ENCODE results near the gene CD8A. TPM values are rescaled to one million over a fixed set of nuclear protein-coding genes. Genes with fewer than 3 reads are reported as not detected.

The CD8A gene
- total and polyA plus RNA-seq, 4 experiments from 2014 or later = 0.47 to 1.9 (median 1.0) TPM

GRCh38 chr2:86786001-86786536, 4.6 kb downstream of the CD8A start:
- H3K27ac Mint-ChIP-seq = peak overlapping the region in 1 of 7 donors; percentile 33
- ChIA-PET POLR2A (ENCODE audit: partially characterized antibody) (interaction anchor here (0.6 kb wide), 1 partner anchor 17 kb away, joined by 3 read pairs; no protein-coding TSS in a partner anchor), CTCF (ENCODE audit: partially characterized antibody) (no interaction called here)
- H3K27me3 ChIP-seq (ENCODE audit: insufficient read depth, low read length) = peaks cover 3% of the 10 kb centered on the region
- no peak for DNase-seq
- H3K9me3 ChIP-seq (ENCODE audit: control insufficient read depth in 1 of 2, low read length in 2 of 2) = no peaks in the 10 kb centered on the region
- peaks cover 5 to 24% (median 9%) of the 10 kb centered on the region in 4 donors for H3K4me1 Mint-ChIP-seq
- intact Hi-C loops (cut with micrococcal nuclease) = no loop called here
- H3K36me3 ChIP-seq (ENCODE audit: insufficient read depth, low read length) = no peaks in the 10 kb centered on the region
- peaks cover 11% of the 10 kb centered on the region for H3K4me1 ChIP-seq (ENCODE audit: insufficient read depth, low read length)
- H3K27me3 Mint-ChIP-seq = peaks cover 20% of the 10 kb centered on the region in 2 donors
- H3K27ac ChIP-seq (ENCODE audit: low read depth, low read length) = no peak overlapping the region
- no peak overlapping the region for H3K4me3 ChIP-seq (ENCODE audit: low read length in 2 of 2)
- H3K4me3 Mint-ChIP-seq = peak overlapping the region in 1 of 8 donors; percentile 1
- H3K9me3 Mint-ChIP-seq = peaks cover 0 to 4% (median 0%) of the 10 kb centered on the region in 8 donors
- no peaks in the 10 kb centered on the region for H3K36me3 Mint-ChIP-seq

GRCh38 chr2:86785456-86785855, 5.3 kb downstream of the CD8A start:
- H3K4me1 Mint-ChIP-seq = peaks cover 3 to 20% (median 6%) of the 10 kb centered on the region in 4 donors
- peak overlapping the region in 2 of 7 donors; percentile 33 to 63 for H3K27ac Mint-ChIP-seq
- intact Hi-C loops (cut with micrococcal nuclease) = no loop called here

GRCh38 chr2:86783615-86784339, 6.9 kb downstream of the CD8A start:
- H3K4me1 ChIP-seq (ENCODE audit: insufficient read depth, low read length) = no peaks in the 10 kb centered on the region
- Mint-ChIP-seq H3K36me3 (no peaks in the 10 kb centered on the region), H3K4me1 (peaks cover 0 to 15% (median 1%) of the 10 kb centered on the region in 4 donors), H3K27me3 (peaks cover 10 to 12% of the 10 kb centered on the region in 2 donors), H3K9me3 (peaks cover 0 to 4% (median 0%) of the 10 kb centered on the region in 8 donors), H3K27ac (peak overlapping the region in 1 of 7 donors; percentile 34), H3K4me3 (no peak overlapping the region)
- H3K27ac ChIP-seq (ENCODE audit: low read depth, low read length) = no peak overlapping the region
- DNase-seq = no peak
- H3K9me3 ChIP-seq (ENCODE audit: control insufficient read depth in 1 of 2, low read length in 2 of 2) = no peaks in the 10 kb centered on the region
- POLR2A ChIA-PET (ENCODE audit: partially characterized antibody) = no interaction called here
- H3K4me3 ChIP-seq (ENCODE audit: low read length in 2 of 2) = no peak overlapping the region
- H3K27me3 ChIP-seq (ENCODE audit: insufficient read depth, low read length) = no peaks in the 10 kb centered on the region
- CTCF ChIA-PET (ENCODE audit: partially characterized antibody) = no interaction called here
- intact Hi-C loops (cut with micrococcal nuclease) = no loop called here
- H3K36me3 ChIP-seq (ENCODE audit: insufficient read depth, low read length) = no peaks in the 10 kb centered on the region

More at GRCh38 chr2:86785456-86785855, 5.3 kb downstream of the CD8A start:
- H3K4me3 Mint-ChIP-seq = peak overlapping the region in 1 of 8 donors; percentile 1
- peaks cover 0 to 4% (median 0%) of the 10 kb centered on the region in 8 donors for H3K9me3 Mint-ChIP-seq
- Histone ChIP-seq H3K27ac (ENCODE audit: low read depth, low read length) (no peak overlapping the region), H3K9me3 (ENCODE audit: control insufficient read depth in 1 of 2, low read length in 2 of 2) (no peaks in the 10 kb centered on the region), H3K27me3 (ENCODE audit: insufficient read depth, low read length) (no peaks in the 10 kb centered on the region), H3K4me1 (ENCODE audit: insufficient read depth, low read length) (peaks cover 7% of the 10 kb centered on the region), H3K36me3 (ENCODE audit: insufficient read depth, low read length) (no peaks in the 10 kb centered on the region), H3K4me3 (ENCODE audit: low read length in 2 of 2) (no peak overlapping the region)
- no peaks in the 10 kb centered on the region for H3K36me3 Mint-ChIP-seq
- ChIA-PET POLR2A (ENCODE audit: partially characterized antibody) (interaction anchor here (0.6 kb wide), 1 partner anchor 16 kb away, joined by 3 read pairs; no protein-coding TSS in a partner anchor), CTCF (ENCODE audit: partially characterized antibody) (no interaction called here)
- no peak for DNase-seq
- peaks cover 16 to 17% of the 10 kb centered on the region in 2 donors for H3K27me3 Mint-ChIP-seq

- Mint-ChIP-seq H3K27me3 (peaks cover 3 to 6% of the 10 kb centered on the region in 2 donors), H3K36me3 (no peaks in the 10 kb centered on the region), H3K4me1 (peaks cover 0 to 12% (median 1%) of the 10 kb centered on the region in 4 donors), H3K27ac (peak overlapping the region in 1 of 7 donors; percentile 50), H3K9me3 (peaks cover 0 to 4% (median 0%) of the 10 kb centered on the region in 8 donors), H3K4me3 (no peak overlapping the region)
- intact Hi-C loops (cut with micrococcal nuclease) = no loop called here
- no peaks in the 10 kb centered on the region for H3K9me3 ChIP-seq (ENCODE audit: control insufficient read depth in 1 of 2, low read length in 2 of 2)
- ChIA-PET POLR2A (ENCODE audit: partially characterized antibody) (no interaction called here), CTCF (ENCODE audit: partially characterized antibody) (interaction anchor here (0.8 to 2.3 kb wide), 3 partner anchors 16 to 26 kb away, joined by 3 to 9 read pairs (median 3); no protein-coding TSS in a partner anchor)
- DNase-seq = no peak
- no peaks in the 10 kb centered on the region for H3K36me3 ChIP-seq (ENCODE audit: insufficient read depth, low read length)
- no peaks in the 10 kb centered on the region for H3K4me1 ChIP-seq (ENCODE audit: insufficient read depth, low read length)
- no peak overlapping the region for H3K4me3 ChIP-seq (ENCODE audit: low read length in 2 of 2)
- no peaks in the 10 kb centered on the region for H3K27me3 ChIP-seq (ENCODE audit: insufficient read depth, low read length)
- no peak overlapping the region for H3K27ac ChIP-seq (ENCODE audit: low read depth, low read length)
Observed at GRCh38 chr2:86782748-86783147, 8.0 kb downstream of the CD8A start.

- DNase-seq = no peak
- Mint-ChIP-seq H3K27me3 (peaks cover 0 to 2% of the 10 kb centered on the region in 2 donors), H3K9me3 (peaks cover 0 to 1% (median 0%) of the 10 kb centered on the region in 8 donors), H3K36me3 (peaks cover 4% of the 10 kb centered on the region in 2 donors), H3K27ac (no peak overlapping the region), H3K4me3 (no peak overlapping the region), H3K4me1 (peaks cover 0 to 8% (median 1%) of the 10 kb centered on the region in 4 donors)
- H3K4me1 ChIP-seq (ENCODE audit: insufficient read depth, low read length) = no peaks in the 10 kb centered on the region
- H3K27me3 ChIP-seq (ENCODE audit: insufficient read depth, low read length) = no peaks in the 10 kb centered on the region
- no peaks in the 10 kb centered on the region for H3K36me3 ChIP-seq (ENCODE audit: insufficient read depth, low read length)
- ChIA-PET CTCF (ENCODE audit: partially characterized antibody) (interaction anchor here (2.3 kb wide), 1 partner anchor 17 kb away, joined by 9 read pairs; no protein-coding TSS in a partner anchor), POLR2A (ENCODE audit: partially characterized antibody) (no interaction called here)
- no peak overlapping the region for H3K27ac ChIP-seq (ENCODE audit: low read depth, low read length)
- H3K9me3 ChIP-seq (ENCODE audit: control insufficient read depth in 1 of 2, low read length in 2 of 2) = no peaks in the 10 kb centered on the region
- intact Hi-C loops (cut with micrococcal nuclease) = no loop called here
- no peak overlapping the region for H3K4me3 ChIP-seq (ENCODE audit: low read length in 2 of 2)
Observed at GRCh38 chr2:86781363-86781762, 9.3 kb downstream of the CD8A start.

DNA sequence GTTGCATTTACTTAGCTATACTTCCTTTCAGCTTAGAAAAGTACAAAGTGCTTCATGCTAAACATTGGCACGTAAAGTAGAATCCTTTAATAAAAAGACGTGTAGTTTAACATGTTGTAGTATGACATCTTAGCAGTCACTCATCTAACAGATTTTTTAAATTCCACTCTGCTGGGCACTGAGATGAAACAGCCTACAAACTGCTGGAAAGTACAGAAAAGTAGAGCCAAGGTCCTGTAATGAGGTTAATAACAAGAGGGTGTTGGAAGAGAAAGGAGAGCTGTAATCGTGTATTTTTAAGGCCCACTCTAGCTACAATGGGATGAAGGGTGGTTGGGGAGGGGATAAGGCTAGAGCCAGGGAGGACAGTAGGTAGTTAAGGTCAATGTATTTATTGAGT, 10.7 kb downstream of the CD8A start:
- intact Hi-C loops (cut with micrococcal nuclease) = no loop called here
- no peaks in the 10 kb centered on the region for H3K9me3 ChIP-seq (ENCODE audit: control insufficient read depth in 1 of 2, low read length in 2 of 2)
- no peak overlapping the region for H3K4me3 Mint-ChIP-seq
- no peaks in the 10 kb centered on the region for H3K27me3 Mint-ChIP-seq
- H3K27ac Mint-ChIP-seq = peak overlapping the region in 1 of 7 donors; percentile 23
- H3K9me3 Mint-ChIP-seq = peaks cover 0 to 1% (median 0%) of the 10 kb centered on the region in 8 donors
- ChIA-PET CTCF (ENCODE audit: partially characterized antibody) (no interaction called here), POLR2A (ENCODE audit: partially characterized antibody) (no interaction called here)
- no peak for DNase-seq
- no peak overlapping the region for H3K4me3 ChIP-seq (ENCODE audit: low read length in 2 of 2)
- H3K4me1 Mint-ChIP-seq = peaks cover 0 to 8% (median 1%) of the 10 kb centered on the region in 4 donors
- H3K36me3 ChIP-seq (ENCODE audit: insufficient read depth, low read length) = peaks cover 4% of the 10 kb centered on the region
- no peak overlapping the region for H3K27ac ChIP-seq (ENCODE audit: low read depth, low read length)
- H3K36me3 Mint-ChIP-seq = peaks cover 4 to 13% of the 10 kb centered on the region in 2 donors
- H3K4me1 ChIP-seq (ENCODE audit: insufficient read depth, low read length) = no peaks in the 10 kb centered on the region
- H3K27me3 ChIP-seq (ENCODE audit: insufficient read depth, low read length) = no peaks in the 10 kb centered on the region

DNA sequence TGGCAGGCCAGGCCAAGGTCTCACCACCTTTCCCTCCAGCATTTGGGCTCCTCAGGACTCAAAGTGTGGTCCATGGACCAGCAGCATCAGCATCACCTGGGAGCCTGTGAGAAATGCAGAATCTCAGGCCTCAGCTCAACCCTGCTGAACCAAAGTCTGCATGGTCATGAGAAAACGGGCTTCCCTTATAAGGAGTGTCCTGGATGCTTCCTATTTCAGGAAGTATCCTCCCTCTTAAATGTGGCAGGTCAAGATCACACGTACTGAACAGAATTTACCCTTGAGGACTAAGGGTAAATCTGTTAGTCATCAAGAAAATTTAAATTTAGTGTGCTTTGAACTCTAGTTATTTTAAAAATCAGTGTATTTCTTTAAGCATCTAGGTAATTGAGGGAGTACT, 11.8 kb downstream of the CD8A start:
- no peak overlapping the region for H3K4me3 Mint-ChIP-seq
- no peak overlapping the region for H3K27ac Mint-ChIP-seq
- intact Hi-C loops (cut with micrococcal nuclease) = no loop called here
- H3K4me1 ChIP-seq (ENCODE audit: insufficient read depth, low read length) = no peaks in the 10 kb centered on the region
- no peaks in the 10 kb centered on the region for H3K27me3 Mint-ChIP-seq
- POLR2A ChIA-PET (ENCODE audit: partially characterized antibody) = no interaction called here
- peaks cover 13% of the 10 kb centered on the region for H3K36me3 ChIP-seq (ENCODE audit: insufficient read depth, low read length)
- peaks cover 14 to 23% of the 10 kb centered on the region in 2 donors for H3K36me3 Mint-ChIP-seq
- peaks cover 0 to 4% (median 0%) of the 10 kb centered on the region in 4 donors for H3K4me1 Mint-ChIP-seq
- H3K27ac ChIP-seq (ENCODE audit: low read depth, low read length) = no peak overlapping the region
- DNase-seq = no peak
- H3K27me3 ChIP-seq (ENCODE audit: insufficient read depth, low read length) = no peaks in the 10 kb centered on the region
- no peaks in the 10 kb centered on the region for H3K9me3 ChIP-seq (ENCODE audit: control insufficient read depth in 1 of 2, low read length in 2 of 2)
- CTCF ChIA-PET (ENCODE audit: partially characterized antibody) = no interaction called here
- H3K9me3 Mint-ChIP-seq = peaks cover 0 to 1% (median 0%) of the 10 kb centered on the region in 8 donors
- H3K4me3 ChIP-seq (ENCODE audit: low read length in 2 of 2) = no peak overlapping the region

Measured in CD4-positive, alpha-beta memory T cell (primary cell).